GM13977 (cell line): Measurements from ENCODE around the gene HCFC1.

ENCODE experiments used
- DNase-seq: peaks from one replicate; pipeline ENCODE4 v3.0.0; 2012; ENCODE audit warnings: low spot score
- in situ Hi-C: fragments of 300-500 bp; cut with MboI; formaldehyde crosslinking; loops from one replicate; pipeline ENCODE4 v1.12.0; 2022; ENCODE audit warnings: low sequenced_read_pairs, low pct_unique_long_range_greater_than_20kb, mixed read lengths, inconsistent platforms; ENCODE audit not compliant: unreplicated experiment
- TF ChIP-seq, protein P1 (sequence below): IDR thresholded peaks from 2 replicates; pipeline ENCODE4 v1.5.1; 2012; ENCODE audit warnings: mild to moderate bottlenecking, control low read depth; ENCODE audit not compliant: insufficient read depth; ENCODE audit errors: extremely low read depth, missing control alignments

Gene HCFC1

DNA sequence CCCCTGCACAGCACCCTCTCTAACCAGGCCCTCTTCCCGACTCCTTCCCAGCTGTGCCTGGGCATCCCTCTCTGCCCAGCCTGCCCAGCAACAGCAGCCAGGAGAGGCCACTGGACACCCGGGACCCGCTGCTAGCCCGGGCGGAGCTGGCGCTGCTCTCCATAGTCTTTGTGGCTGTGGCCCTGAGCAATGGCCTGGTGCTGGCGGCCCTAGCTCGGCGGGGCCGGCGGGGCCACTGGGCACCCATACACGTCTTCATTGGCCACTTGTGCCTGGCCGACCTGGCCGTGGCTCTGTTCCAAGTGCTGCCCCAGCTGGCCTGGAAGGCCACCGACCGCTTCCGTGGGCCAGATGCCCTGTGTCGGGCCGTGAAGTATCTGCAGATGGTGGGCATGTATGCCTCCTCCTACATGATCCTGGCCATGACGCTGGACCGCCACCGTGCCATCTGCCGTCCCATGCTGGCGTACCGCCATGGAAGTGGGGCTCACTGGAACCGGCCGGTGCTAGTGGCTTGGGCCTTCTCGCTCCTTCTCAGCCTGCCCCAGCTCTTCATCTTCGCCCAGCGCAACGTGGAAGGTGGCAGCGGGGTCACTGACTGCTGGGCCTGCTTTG, 66.0 kb downstream of the HCFC1 start:
- TF ChIP-seq, protein P1, sequence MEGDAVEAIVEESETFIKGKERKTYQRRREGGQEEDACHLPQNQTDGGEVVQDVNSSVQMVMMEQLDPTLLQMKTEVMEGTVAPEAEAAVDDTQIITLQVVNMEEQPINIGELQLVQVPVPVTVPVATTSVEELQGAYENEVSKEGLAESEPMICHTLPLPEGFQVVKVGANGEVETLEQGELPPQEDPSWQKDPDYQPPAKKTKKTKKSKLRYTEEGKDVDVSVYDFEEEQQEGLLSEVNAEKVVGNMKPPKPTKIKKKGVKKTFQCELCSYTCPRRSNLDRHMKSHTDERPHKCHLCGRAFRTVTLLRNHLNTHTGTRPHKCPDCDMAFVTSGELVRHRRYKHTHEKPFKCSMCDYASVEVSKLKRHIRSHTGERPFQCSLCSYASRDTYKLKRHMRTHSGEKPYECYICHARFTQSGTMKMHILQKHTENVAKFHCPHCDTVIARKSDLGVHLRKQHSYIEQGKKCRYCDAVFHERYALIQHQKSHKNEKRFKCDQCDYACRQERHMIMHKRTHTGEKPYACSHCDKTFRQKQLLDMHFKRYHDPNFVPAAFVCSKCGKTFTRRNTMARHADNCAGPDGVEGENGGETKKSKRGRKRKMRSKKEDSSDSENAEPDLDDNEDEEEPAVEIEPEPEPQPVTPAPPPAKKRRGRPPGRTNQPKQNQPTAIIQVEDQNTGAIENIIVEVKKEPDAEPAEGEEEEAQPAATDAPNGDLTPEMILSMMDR: no peak
- in situ Hi-C loops: no loop called here
- no peak for DNase-seq

DNA sequence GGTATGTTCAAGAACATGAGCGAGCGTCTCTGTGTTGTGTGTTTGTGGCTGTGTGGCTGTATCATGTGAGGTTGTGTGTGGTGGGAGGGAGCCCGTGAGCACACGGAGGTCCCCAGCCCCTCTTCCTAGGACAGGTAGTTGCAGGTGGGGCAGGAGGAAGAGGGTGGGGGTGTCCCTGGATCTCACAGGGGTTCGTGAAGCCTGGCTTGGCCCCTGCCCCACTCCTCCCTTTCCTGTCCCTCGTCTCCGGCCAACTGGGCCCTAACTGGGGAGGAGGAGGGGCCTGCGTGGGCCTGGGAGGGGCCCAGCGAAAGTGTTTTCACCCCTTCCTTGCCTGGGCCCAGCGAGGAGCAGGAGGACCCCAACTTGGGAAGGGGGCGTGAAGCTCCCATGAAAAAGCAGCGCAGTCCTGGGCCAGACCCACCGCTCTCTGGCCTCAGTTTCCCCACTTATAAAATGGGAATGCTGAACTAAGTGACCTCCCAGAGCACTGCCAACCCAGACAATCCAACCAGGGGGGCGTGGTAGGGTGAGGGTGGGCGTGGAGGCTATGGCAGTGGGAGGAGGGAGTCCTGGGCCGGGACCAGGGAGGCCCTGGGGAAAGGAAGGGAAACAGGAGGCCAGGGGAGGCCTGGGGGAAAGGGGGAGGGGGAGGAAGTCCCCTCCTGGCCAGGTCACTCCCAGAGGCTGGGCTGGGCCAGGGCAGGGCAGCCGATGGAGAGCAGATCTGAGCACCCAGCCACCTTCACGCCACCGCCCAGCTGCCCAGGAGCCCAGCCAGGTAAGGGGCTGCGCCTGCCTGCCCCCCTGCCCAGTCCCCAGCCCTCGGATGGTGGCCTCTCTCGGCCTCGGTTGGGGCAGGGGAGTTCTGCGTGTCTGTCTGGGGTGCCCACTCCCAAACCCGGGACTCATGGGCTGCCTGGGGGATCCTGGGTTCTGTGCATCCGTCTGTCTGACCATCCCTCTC, 67.3 kb downstream of the HCFC1 start, which contains the start of gene AVPR2:
Gene AVPR2 (plus strand): TSS at position 683 of the 967 bp plus-strand sequence. CDS start 473 bp downstream, outside the sequence.
- no peak for DNase-seq
- TF ChIP-seq, protein P1: no peak
- in situ Hi-C loops: no loop called here

DNA sequence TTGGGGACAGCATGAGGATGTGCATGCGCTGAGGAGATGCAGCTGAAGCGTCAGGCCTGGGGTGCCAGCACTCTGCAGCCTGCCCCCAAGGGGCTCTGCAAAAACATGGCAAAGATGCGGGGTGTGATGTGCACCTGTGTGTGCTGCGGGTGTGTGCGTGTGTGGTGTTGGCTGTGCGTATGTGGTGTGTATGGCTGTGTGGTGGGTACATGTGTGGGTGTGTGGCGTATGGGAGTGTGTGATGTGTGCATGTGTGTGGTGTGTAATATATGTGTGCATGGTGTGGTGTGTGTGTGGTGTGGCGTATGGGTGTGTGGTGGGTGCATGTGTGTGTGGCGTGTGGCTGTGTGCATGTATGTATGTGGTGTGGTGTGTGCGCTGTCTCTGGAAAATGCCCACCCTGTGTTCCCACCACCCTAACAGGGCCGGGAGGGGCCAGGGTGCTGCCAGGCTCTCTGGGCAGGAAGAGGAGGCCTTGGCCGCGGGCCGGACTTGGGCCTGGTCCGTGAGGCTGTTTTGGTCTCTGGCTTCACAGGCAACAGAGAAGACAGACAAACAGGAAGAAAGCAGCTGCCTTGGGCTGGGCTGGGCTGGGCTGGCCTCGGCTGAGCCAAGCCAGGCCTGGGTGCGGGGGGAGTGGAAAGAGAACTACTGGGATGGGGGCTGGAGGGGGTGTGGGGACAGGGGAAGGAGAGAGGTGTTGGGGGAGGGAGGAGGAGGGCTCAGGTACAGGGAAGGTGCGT, 68.2 kb downstream of the HCFC1 start:
- in situ Hi-C loops: no loop called here
- no peak for DNase-seq
- TF ChIP-seq, protein P1: no peak

DNA sequence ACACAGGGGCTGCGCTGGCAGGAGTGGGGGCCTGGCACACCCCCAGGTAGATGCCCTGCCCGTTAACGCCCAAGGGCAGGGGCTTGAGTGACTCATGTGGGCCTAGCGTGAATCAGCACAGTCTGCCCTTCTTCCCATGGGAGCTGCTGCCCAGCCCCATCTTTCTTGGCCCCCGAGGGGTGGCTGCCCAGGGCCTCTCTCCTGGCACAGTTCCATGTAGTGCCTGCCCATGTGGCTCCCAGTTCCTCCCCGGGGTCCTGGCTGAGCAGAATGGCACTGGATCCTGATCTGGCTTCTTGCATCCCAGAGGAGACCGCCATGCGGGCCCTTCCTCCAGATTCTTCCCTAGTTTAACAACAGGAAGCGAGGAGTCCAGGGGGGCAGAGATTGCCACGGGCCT, 69.2 kb downstream of the HCFC1 start:
- DNase-seq: no peak
- TF ChIP-seq, protein P1: no peak

DNA sequence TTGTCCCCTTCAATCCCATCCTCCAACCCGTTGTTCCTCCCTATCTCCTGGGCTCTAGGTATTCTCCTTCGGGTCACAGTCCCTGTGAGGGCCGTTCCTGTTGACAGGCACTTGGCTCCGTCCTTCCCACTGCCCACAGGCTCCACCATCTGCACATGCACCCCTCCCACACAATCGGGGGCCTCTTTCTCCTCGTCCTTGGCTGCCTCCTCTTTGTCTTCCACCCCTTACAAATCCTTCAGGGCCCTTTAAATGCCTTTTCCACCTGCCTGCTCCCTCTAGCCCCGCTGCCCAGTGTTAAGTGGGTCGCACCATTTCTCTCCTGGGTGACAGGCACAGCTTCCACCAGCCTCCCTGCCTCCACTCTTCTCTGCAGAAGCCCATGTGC, 69.9 kb downstream of the HCFC1 start:
- TF ChIP-seq, protein P1: no peak
- in situ Hi-C loops: no loop called here

More for the DNA sequence above, 69.2 kb downstream of the HCFC1 start:
- in situ Hi-C loops: no loop called here

GRCh38 chrX:153900831-153901752, 70.5 kb downstream of the HCFC1 start:
- peak; percentile 87 for DNase-seq
- in situ Hi-C loops: no loop called here
- TF ChIP-seq, protein P1: no peak

More for the DNA sequence above, 69.9 kb downstream of the HCFC1 start:
- no peak for DNase-seq
